Chondrocyte (in vitro differentiated cells): ENCODE data around the gene FITM2. TPM values are rescaled to one million over a fixed set of nuclear protein-coding genes. Genes with fewer than 3 reads are reported as not detected.

ENCODE experiments used
- DNase-seq: peaks from one replicate; pipeline ENCODE4 v3.0.0; 2021; ENCODE audit warnings: mixed read lengths, low spot score
- H3K27ac Mint-ChIP-seq: one replicate; pipeline ENCODE4 v1.8.0; 2021; ENCODE audit warnings: mild to moderate bottlenecking, moderate library complexity, mixed read lengths; ENCODE audit not compliant: unreplicated experiment
- H3K27me3 Mint-ChIP-seq: 2 replicates; pipeline ENCODE4 v1.8.0; 2021; ENCODE audit warnings: low read depth, mixed read lengths
- H3K36me3 Mint-ChIP-seq: 2 replicates; pipeline ENCODE4 v1.8.0; 2021; ENCODE audit warnings: low read depth, mixed read lengths
- H3K4me1 Mint-ChIP-seq: 2 replicates; pipeline ENCODE4 v1.8.0; 2021; ENCODE audit warnings: low read depth, mild to moderate bottlenecking, mixed read lengths
- H3K4me3 Mint-ChIP-seq: one replicate; pipeline ENCODE4 v1.8.0; 2021; ENCODE audit warnings: mild to moderate bottlenecking, moderate library complexity, mixed read lengths; ENCODE audit not compliant: unreplicated experiment
- H3K9me3 Mint-ChIP-seq: 2 replicates; pipeline ENCODE4 v1.8.0; 2021; ENCODE audit warnings: low read depth, mixed read lengths
- CTCF ChIP-seq: fragments of 200-600 bp; sonication (generic); IDR thresholded peaks from 2 replicates; pipeline ENCODE4 v1.5.0; 2021; ENCODE audit warnings: antibody characterized with exemption, mild to moderate bottlenecking, moderate library complexity
- total RNA-seq: library from RNA; stranded (reverse); gene quantifications from 3 replicates; pipeline ENCODE4 v1.2.1, GENCODE V29; 2021

Gene FITM2
- total RNA-seq, 1 donor from 2014 or later: 10.0 TPM

GRCh38 chr20:44291754-44292153 lies 19.2 kb downstream of the FITM2 start:
- H3K4me1 Mint-ChIP-seq: peaks cover 8% of the 10 kb centered on the region
- H3K9me3 Mint-ChIP-seq: peaks cover 3% of the 10 kb centered on the region
- H3K27me3 Mint-ChIP-seq: no peaks in the 10 kb centered on the region
- no peak for TF ChIP-seq CTCF
- no peak overlapping the region for H3K4me3 Mint-ChIP-seq
- no peak overlapping the region for H3K27ac Mint-ChIP-seq
- peaks cover 7% of the 10 kb centered on the region for H3K36me3 Mint-ChIP-seq
- DNase-seq: no peak

- H3K4me1 Mint-ChIP-seq: peaks cover 8% of the 10 kb centered on the region
- H3K4me3 Mint-ChIP-seq: no peak overlapping the region
- no peak for TF ChIP-seq CTCF
- H3K27me3 Mint-ChIP-seq: no peaks in the 10 kb centered on the region
- DNase-seq: no peak
- H3K27ac Mint-ChIP-seq: no peak overlapping the region
- peaks cover 7% of the 10 kb centered on the region for H3K36me3 Mint-ChIP-seq
- peaks cover 3% of the 10 kb centered on the region for H3K9me3 Mint-ChIP-seq
Observed at GRCh38 chr20:44288252-44288651, 22.8 kb downstream of the FITM2 start.

- H3K9me3 Mint-ChIP-seq: peaks cover 3% of the 10 kb centered on the region
- TF ChIP-seq CTCF: no peak
- no peak for DNase-seq
- H3K4me1 Mint-ChIP-seq: peaks cover 8% of the 10 kb centered on the region
- H3K4me3 Mint-ChIP-seq: no peak overlapping the region
- H3K27ac Mint-ChIP-seq: no peak overlapping the region
- peaks cover 7% of the 10 kb centered on the region for H3K36me3 Mint-ChIP-seq
- H3K27me3 Mint-ChIP-seq: no peaks in the 10 kb centered on the region
Observed at GRCh38 chr20:44287272-44288097, 23.5 kb downstream of the FITM2 start.

GRCh38 chr20:44284032-44284431 lies 27.0 kb downstream of the FITM2 start:
- no peak for TF ChIP-seq CTCF
- H3K9me3 Mint-ChIP-seq: peaks cover 3% of the 10 kb centered on the region
- no peak for DNase-seq
- H3K4me1 Mint-ChIP-seq: peaks cover 13% of the 10 kb centered on the region
- no peak overlapping the region for H3K27ac Mint-ChIP-seq
- no peak overlapping the region for H3K4me3 Mint-ChIP-seq
- H3K27me3 Mint-ChIP-seq: no peaks in the 10 kb centered on the region
- H3K36me3 Mint-ChIP-seq: peaks cover 4% of the 10 kb centered on the region

GRCh38 chr20:44282192-44282591 lies 28.8 kb downstream of the FITM2 start:
- peaks cover 1% of the 10 kb centered on the region for H3K36me3 Mint-ChIP-seq
- TF ChIP-seq CTCF: no peak

More at GRCh38 chr20:44282192-44282591, 28.8 kb downstream of the FITM2 start:
- no peak for DNase-seq
- H3K27ac Mint-ChIP-seq: no peak overlapping the region
- H3K4me3 Mint-ChIP-seq: no peak overlapping the region
- no peaks in the 10 kb centered on the region for H3K9me3 Mint-ChIP-seq
- H3K4me1 Mint-ChIP-seq: peaks cover 8% of the 10 kb centered on the region
- no peaks in the 10 kb centered on the region for H3K27me3 Mint-ChIP-seq
